HFFc6 (cell line): ENCODE measurements around the gene DAP. TPM values are rescaled to one million over a fixed set of nuclear protein-coding genes. Genes with fewer than 3 reads are reported as not detected.

Experiments used
- DNase-seq: peaks from one replicate; pipeline ENCODE4 v3.0.0-alpha.2; 2018
- H3K27ac Mint-ChIP-seq: 2 replicates; pipeline ENCODE4 v1.8.0; 2020; ENCODE audit warnings: mild to moderate bottlenecking, mixed read lengths
- H3K27me3 Mint-ChIP-seq: 2 replicates; pipeline ENCODE4 v1.8.0; 2021; ENCODE audit warnings: mild to moderate bottlenecking, moderate library complexity, mixed read lengths; ENCODE audit not compliant: insufficient read depth
- H3K36me3 Mint-ChIP-seq: 2 replicates; pipeline ENCODE4 v1.8.0; 2021; ENCODE audit warnings: low read depth, mixed read lengths
- H3K4me1 Mint-ChIP-seq: 2 replicates; pipeline ENCODE4 v1.8.0; 2020; ENCODE audit warnings: low read depth, mixed read lengths
- H3K4me3 Mint-ChIP-seq: 2 replicates; pipeline ENCODE4 v1.8.0; 2020; ENCODE audit warnings: mild to moderate bottlenecking, moderate library complexity, mixed read lengths
- H3K9me3 Mint-ChIP-seq: 2 replicates; pipeline ENCODE4 v1.8.0; 2020; ENCODE audit warnings: mild to moderate bottlenecking, mixed read lengths
- total RNA-seq, 6 experiments: library from RNA; stranded (reverse); fragmentation: NEBNext Ultra II Directional; extraction: Animal tissue kit (Norgen Biotek cat#: 25700); gene quantifications; 2 replicates in 1 of 6; 3 replicates in 5 of 6; pipeline ENCODE4 v1.2.3, GENCODE V29; 2021
- TF ChIP-seq, protein P1 (sequence below): fragments of 200-600 bp; sonication (generic); IDR thresholded peaks from 2 replicates; pipeline ENCODE4 v1.5.0; 2021; ENCODE audit warnings: antibody characterized with exemption, mild to moderate bottlenecking

DAP gene
- total RNA-seq, 6 experiments from 2014 or later, result 255 to 357 (median 285) TPM

DNA sequence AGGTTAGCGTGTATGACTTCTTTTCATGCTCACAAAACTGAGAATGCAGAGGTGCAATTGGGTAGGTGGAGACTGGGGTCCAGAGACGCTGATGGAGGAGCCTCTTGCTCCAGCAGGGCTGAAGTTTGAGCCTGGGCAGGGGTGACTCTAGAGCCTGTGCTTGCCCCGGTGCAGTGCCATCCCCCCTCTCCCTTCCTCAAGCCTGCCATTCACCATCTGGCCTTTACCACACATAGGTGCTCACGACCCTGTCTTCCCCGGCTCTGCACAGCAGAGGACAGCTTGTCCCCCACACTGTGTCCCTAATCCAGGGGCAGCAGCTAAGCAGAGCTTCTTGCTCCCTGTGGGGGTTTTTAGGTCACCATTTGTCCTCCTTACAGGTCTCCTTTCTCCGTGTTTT is 86.5 kb downstream of the DAP start:
- peaks cover 15% of the 10 kb centered on the region for H3K27me3 Mint-ChIP-seq
- no peak overlapping the region for H3K4me3 Mint-ChIP-seq
- peaks cover 4% of the 10 kb centered on the region; the same call in 1 of the 2 replicates for H3K9me3 Mint-ChIP-seq
- no peak overlapping the region for H3K27ac Mint-ChIP-seq
- H3K36me3 Mint-ChIP-seq, result peaks cover 23% of the 10 kb centered on the region
- no peak for DNase-seq
- peaks cover 17% of the 10 kb centered on the region for H3K4me1 Mint-ChIP-seq
- TF ChIP-seq, protein P1, sequence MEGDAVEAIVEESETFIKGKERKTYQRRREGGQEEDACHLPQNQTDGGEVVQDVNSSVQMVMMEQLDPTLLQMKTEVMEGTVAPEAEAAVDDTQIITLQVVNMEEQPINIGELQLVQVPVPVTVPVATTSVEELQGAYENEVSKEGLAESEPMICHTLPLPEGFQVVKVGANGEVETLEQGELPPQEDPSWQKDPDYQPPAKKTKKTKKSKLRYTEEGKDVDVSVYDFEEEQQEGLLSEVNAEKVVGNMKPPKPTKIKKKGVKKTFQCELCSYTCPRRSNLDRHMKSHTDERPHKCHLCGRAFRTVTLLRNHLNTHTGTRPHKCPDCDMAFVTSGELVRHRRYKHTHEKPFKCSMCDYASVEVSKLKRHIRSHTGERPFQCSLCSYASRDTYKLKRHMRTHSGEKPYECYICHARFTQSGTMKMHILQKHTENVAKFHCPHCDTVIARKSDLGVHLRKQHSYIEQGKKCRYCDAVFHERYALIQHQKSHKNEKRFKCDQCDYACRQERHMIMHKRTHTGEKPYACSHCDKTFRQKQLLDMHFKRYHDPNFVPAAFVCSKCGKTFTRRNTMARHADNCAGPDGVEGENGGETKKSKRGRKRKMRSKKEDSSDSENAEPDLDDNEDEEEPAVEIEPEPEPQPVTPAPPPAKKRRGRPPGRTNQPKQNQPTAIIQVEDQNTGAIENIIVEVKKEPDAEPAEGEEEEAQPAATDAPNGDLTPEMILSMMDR, result no peak

- Mint-ChIP-seq H3K9me3 (peaks cover 7% of the 10 kb centered on the region), H3K27ac (no peak overlapping the region), H3K36me3 (peaks cover 23% of the 10 kb centered on the region), H3K4me3 (no peak overlapping the region), H3K4me1 (peaks cover 16% of the 10 kb centered on the region), H3K27me3 (peaks cover 15% of the 10 kb centered on the region)
- DNase-seq, result no peak
- TF ChIP-seq, protein P1, result no peak
Observed at GRCh38 chr5:10674096-10674495, 86.9 kb downstream of the DAP start.

DNA sequence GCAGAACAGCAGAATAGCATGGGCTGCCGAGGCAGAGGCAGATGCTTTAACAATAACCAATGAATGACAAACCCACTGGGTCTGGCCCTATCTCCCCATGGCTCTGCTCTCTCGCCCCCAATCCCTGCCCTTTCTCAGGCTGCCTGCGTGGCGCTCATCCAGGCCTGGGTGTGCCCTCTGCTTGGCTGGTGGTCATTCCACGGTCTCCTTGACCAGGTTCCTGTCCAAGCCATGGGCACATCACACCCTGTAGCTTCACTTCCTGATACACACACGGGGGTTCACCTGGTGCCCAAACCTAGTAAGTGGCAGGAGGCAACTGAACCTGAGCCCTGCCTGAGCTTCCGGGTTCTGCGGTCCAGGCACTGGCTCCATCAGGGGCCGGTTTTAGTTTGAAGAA is 87.6 kb downstream of the DAP start:
- Mint-ChIP-seq H3K36me3 (peaks cover 19% of the 10 kb centered on the region), H3K27ac (no peak overlapping the region), H3K4me1 (peaks cover 10% of the 10 kb centered on the region), H3K9me3 (peaks cover 13% of the 10 kb centered on the region), H3K4me3 (no peak overlapping the region), H3K27me3 (peaks cover 15% of the 10 kb centered on the region)
- no peak for DNase-seq
- TF ChIP-seq, protein P1, result no peak

GRCh38 chr5:10673017-10673389 is 88.0 kb downstream of the DAP start:
- no peak overlapping the region for H3K27ac Mint-ChIP-seq
- no peak for DNase-seq
- H3K4me1 Mint-ChIP-seq, result peaks cover 6% of the 10 kb centered on the region
- peaks cover 16% of the 10 kb centered on the region for H3K9me3 Mint-ChIP-seq
- peaks cover 17% of the 10 kb centered on the region for H3K36me3 Mint-ChIP-seq
- H3K27me3 Mint-ChIP-seq, result peaks cover 15% of the 10 kb centered on the region
- no peak overlapping the region for H3K4me3 Mint-ChIP-seq
- TF ChIP-seq, protein P1, result no peak

DNA sequence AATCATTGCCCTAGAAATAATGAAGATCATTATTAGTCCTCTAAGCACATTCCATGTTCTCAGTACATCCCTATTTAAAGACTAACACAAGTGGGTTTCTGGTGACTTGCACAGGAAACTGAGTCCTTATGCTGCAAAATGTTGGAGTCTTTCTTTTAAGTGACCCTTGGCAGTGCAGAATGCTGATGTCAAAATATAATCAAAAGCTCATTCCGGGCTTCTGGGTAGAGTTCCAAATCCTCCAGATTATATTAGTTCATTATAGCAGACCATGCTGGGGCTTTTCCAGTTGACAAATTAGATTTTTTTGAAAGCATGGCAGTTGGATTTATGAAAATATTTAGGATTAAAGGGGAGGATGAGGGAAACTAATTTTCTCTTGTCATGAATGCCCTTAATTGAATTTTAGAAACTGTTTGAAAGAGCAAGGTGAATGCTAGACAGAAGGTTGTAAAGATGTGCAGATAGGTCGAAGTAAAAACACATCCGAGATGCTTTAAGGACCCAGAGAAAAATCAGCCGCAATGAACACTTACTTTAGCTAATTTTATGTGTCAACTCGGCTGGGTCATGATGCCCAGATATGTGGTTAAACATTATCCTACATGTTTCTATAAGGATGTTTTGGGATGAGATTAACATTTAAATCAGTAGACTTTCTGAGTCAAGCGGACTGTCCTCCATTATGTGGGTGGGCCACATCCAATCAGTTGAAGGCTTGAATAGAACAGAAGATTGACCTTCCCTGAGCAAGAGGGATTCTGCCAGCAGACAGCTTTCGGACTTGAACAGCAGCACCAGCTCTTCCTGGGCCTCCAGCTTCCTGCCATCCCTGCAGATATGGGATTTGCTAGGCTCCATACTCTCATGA is 88.7 kb downstream of the DAP start:
- TF ChIP-seq, protein P1, result no peak
- H3K4me3 Mint-ChIP-seq, result no peak overlapping the region
- H3K4me1 Mint-ChIP-seq, result no peaks in the 10 kb centered on the region; the same call in 1 of the 2 replicates
- H3K9me3 Mint-ChIP-seq, result peaks cover 14% of the 10 kb centered on the region
- DNase-seq, result no peak
- H3K36me3 Mint-ChIP-seq, result peaks cover 11% of the 10 kb centered on the region
- peaks cover 12% of the 10 kb centered on the region for H3K27me3 Mint-ChIP-seq
- no peak overlapping the region for H3K27ac Mint-ChIP-seq
